ENCODE results near the gene STAT5A.

STAT5A gene

GRCh38 chr17:42283241-42284023, 4.9 kb upstream of the STAT5A start:
- no peak overlapping the region for H3K4me3 ChIP-seq (ENCODE audit: low read length)
- peaks cover 10% of the 10 kb centered on the region for H3K27me3 ChIP-seq (ENCODE audit: insufficient read depth, low read length)
- peaks cover 16% of the 10 kb centered on the region for H3K4me1 ChIP-seq (ENCODE audit: insufficient read depth, low read length)
- H2AFZ ChIP-seq (ENCODE audit: low read depth, low read length) = no peak overlapping the region
- no peaks in the 10 kb centered on the region for H3K9me3 ChIP-seq (ENCODE audit: low read length)
- no peaks in the 10 kb centered on the region for H3K36me3 ChIP-seq (ENCODE audit: insufficient read depth, low read length)

- H3K9me3 ChIP-seq (ENCODE audit: low read length) = no peaks in the 10 kb centered on the region
- H2AFZ ChIP-seq (ENCODE audit: low read depth, low read length) = no peak overlapping the region
- H3K36me3 ChIP-seq (ENCODE audit: insufficient read depth, low read length) = no peaks in the 10 kb centered on the region
- peaks cover 16% of the 10 kb centered on the region for H3K4me1 ChIP-seq (ENCODE audit: insufficient read depth, low read length)
- H3K27me3 ChIP-seq (ENCODE audit: insufficient read depth, low read length) = peaks cover 16% of the 10 kb centered on the region
- H3K4me3 ChIP-seq (ENCODE audit: low read length) = no peak overlapping the region
Observed at GRCh38 chr17:42284024-42284369, 4.3 kb upstream of the STAT5A start.

- peaks cover 21% of the 10 kb centered on the region for H3K27me3 ChIP-seq (ENCODE audit: insufficient read depth, low read length)
- no peak overlapping the region for H3K4me3 ChIP-seq (ENCODE audit: low read length)
- peaks cover 16% of the 10 kb centered on the region for H3K4me1 ChIP-seq (ENCODE audit: insufficient read depth, low read length)
Observed at GRCh38 chr17:42284566-42284965, 3.7 kb upstream of the STAT5A start.

GRCh38 chr17:42285346-42286050, 2.8 kb upstream of the STAT5A start:
- Histone ChIP-seq H3K4me3 (ENCODE audit: low read length) (no peak overlapping the region), H3K27me3 (ENCODE audit: insufficient read depth, low read length) (peaks cover 22% of the 10 kb centered on the region), H3K36me3 (ENCODE audit: insufficient read depth, low read length) (no peaks in the 10 kb centered on the region)

More at GRCh38 chr17:42284566-42284965, 3.7 kb upstream of the STAT5A start:
- peaks cover 4% of the 10 kb centered on the region for H3K9me3 ChIP-seq (ENCODE audit: low read length)
- H3K36me3 ChIP-seq (ENCODE audit: insufficient read depth, low read length) = no peaks in the 10 kb centered on the region
- no peak overlapping the region for H2AFZ ChIP-seq (ENCODE audit: low read depth, low read length)

GRCh38 chr17:42286411-42287221, 1.7 kb upstream of the STAT5A start:
- Histone ChIP-seq H3K27me3 (ENCODE audit: insufficient read depth, low read length) (peaks cover 22% of the 10 kb centered on the region), H2AFZ (ENCODE audit: low read depth, low read length) (no peak overlapping the region), H3K9me3 (ENCODE audit: low read length) (peaks cover 4% of the 10 kb centered on the region), H3K4me3 (ENCODE audit: low read length) (no peak overlapping the region), H3K36me3 (ENCODE audit: insufficient read depth, low read length) (no peaks in the 10 kb centered on the region), H3K4me1 (ENCODE audit: insufficient read depth, low read length) (peaks cover 13% of the 10 kb centered on the region)

More at GRCh38 chr17:42285346-42286050, 2.8 kb upstream of the STAT5A start:
- no peak overlapping the region for H2AFZ ChIP-seq (ENCODE audit: low read depth, low read length)
- peaks cover 4% of the 10 kb centered on the region for H3K9me3 ChIP-seq (ENCODE audit: low read length)
- peaks cover 16% of the 10 kb centered on the region for H3K4me1 ChIP-seq (ENCODE audit: insufficient read depth, low read length)

- Histone ChIP-seq H3K9me3 (ENCODE audit: low read length) (peaks cover 4% of the 10 kb centered on the region), H2AFZ (ENCODE audit: low read depth, low read length) (no peak overlapping the region), H3K4me1 (ENCODE audit: insufficient read depth, low read length) (peaks cover 10% of the 10 kb centered on the region), H3K36me3 (ENCODE audit: insufficient read depth, low read length) (no peaks in the 10 kb centered on the region), H3K4me3 (ENCODE audit: low read length) (no peak overlapping the region), H3K27me3 (ENCODE audit: insufficient read depth, low read length) (peaks cover 22% of the 10 kb centered on the region)
Observed at GRCh38 chr17:42287305-42287976, 857 bp upstream of the STAT5A start.

GRCh38 chr17:42288803-42289610, 709 bp downstream of the STAT5A start:
- peaks cover 4% of the 10 kb centered on the region for H3K9me3 ChIP-seq (ENCODE audit: low read length)
- H3K4me1 ChIP-seq (ENCODE audit: insufficient read depth, low read length) = peaks cover 6% of the 10 kb centered on the region
- no peak overlapping the region for H3K4me3 ChIP-seq (ENCODE audit: low read length)
- H2AFZ ChIP-seq (ENCODE audit: low read depth, low read length) = no peak overlapping the region
- H3K27me3 ChIP-seq (ENCODE audit: insufficient read depth, low read length) = peaks cover 22% of the 10 kb centered on the region
- no peaks in the 10 kb centered on the region for H3K36me3 ChIP-seq (ENCODE audit: insufficient read depth, low read length)

- peaks cover 4% of the 10 kb centered on the region for H3K4me1 ChIP-seq (ENCODE audit: insufficient read depth, low read length)
- H3K9me3 ChIP-seq (ENCODE audit: low read length) = peaks cover 4% of the 10 kb centered on the region
- peaks cover 22% of the 10 kb centered on the region for H3K27me3 ChIP-seq (ENCODE audit: insufficient read depth, low read length)
- no peak overlapping the region for H2AFZ ChIP-seq (ENCODE audit: low read depth, low read length)
- no peak overlapping the region for H3K4me3 ChIP-seq (ENCODE audit: low read length)
- H3K36me3 ChIP-seq (ENCODE audit: insufficient read depth, low read length) = no peaks in the 10 kb centered on the region
Observed at GRCh38 chr17:42289611-42290181, 1.4 kb downstream of the STAT5A start.

GRCh38 chr17:42290577-42290976, 2.3 kb downstream of the STAT5A start:
- Histone ChIP-seq H3K36me3 (ENCODE audit: insufficient read depth, low read length) (no peaks in the 10 kb centered on the region), H3K4me3 (ENCODE audit: low read length) (no peak overlapping the region), H3K27me3 (ENCODE audit: insufficient read depth, low read length) (peaks cover 22% of the 10 kb centered on the region), H3K9me3 (ENCODE audit: low read length) (peaks cover 4% of the 10 kb centered on the region), H3K4me1 (ENCODE audit: insufficient read depth, low read length) (peaks cover 4% of the 10 kb centered on the region), H2AFZ (ENCODE audit: low read depth, low read length) (no peak overlapping the region)

- H3K27me3 ChIP-seq (ENCODE audit: insufficient read depth, low read length) = peaks cover 22% of the 10 kb centered on the region
- no peak overlapping the region for H2AFZ ChIP-seq (ENCODE audit: low read depth, low read length)
- H3K4me3 ChIP-seq (ENCODE audit: low read length) = no peak overlapping the region
- H3K9me3 ChIP-seq (ENCODE audit: low read length) = peaks cover 4% of the 10 kb centered on the region
- no peaks in the 10 kb centered on the region for H3K36me3 ChIP-seq (ENCODE audit: insufficient read depth, low read length)
- peaks cover 4% of the 10 kb centered on the region for H3K4me1 ChIP-seq (ENCODE audit: insufficient read depth, low read length)
Observed at GRCh38 chr17:42291129-42291528, 2.8 kb downstream of the STAT5A start.

GRCh38 chr17:42294469-42295398, 6.4 kb downstream of the STAT5A start:
- no peak overlapping the region for H3K4me3 ChIP-seq (ENCODE audit: low read length)
- H3K27me3 ChIP-seq (ENCODE audit: insufficient read depth, low read length) = no peaks in the 10 kb centered on the region
- no peak overlapping the region for H2AFZ ChIP-seq (ENCODE audit: low read depth, low read length)
- H3K9me3 ChIP-seq (ENCODE audit: low read length) = no peaks in the 10 kb centered on the region
- H3K36me3 ChIP-seq (ENCODE audit: insufficient read depth, low read length) = no peaks in the 10 kb centered on the region
- no peaks in the 10 kb centered on the region for H3K4me1 ChIP-seq (ENCODE audit: insufficient read depth, low read length)

All from neuron (in vitro differentiated cells).